ENCODE data around the gene SUSD3.

SUSD3 gene

DNA sequence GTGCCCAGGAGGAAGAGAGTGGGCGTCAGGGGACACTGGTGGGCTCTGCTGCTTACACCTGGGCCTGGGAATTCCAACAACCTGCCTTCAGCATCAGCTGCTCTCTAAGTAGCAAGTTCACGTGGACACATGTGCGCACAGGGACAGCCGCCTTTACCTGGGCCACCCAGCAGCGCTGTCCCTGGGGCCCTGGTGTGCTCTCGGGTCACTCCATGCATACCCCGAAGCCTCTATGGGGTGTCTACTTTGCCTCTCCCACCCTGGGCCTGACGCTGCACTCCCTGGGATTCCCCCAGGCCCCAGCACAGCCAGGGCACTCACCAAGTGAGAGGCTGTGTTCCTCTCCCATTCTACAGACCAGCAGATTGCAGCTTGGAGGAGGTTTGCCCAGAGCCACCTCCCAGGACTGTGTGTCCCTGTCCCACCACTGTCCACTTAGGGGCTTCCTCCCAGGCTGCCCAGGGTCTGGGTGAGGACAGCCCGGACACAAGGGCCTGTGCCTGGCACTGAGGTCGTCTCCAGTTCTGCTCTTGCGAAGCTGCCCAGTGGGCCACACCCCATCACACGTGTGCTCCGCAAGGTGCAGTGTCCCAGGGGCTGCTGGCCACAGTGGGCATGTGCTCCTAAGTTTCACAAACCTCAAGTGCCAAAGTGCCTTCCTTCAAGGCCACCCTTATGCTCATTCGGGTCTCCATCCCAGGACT lies 69.7 kb downstream of the SUSD3 start:
- H3K9me3 ChIP-seq (ENCODE audit: control insufficient read depth, low read length), result no peaks in the 10 kb centered on the region
- H3K4me3 ChIP-seq (ENCODE audit: extremely low read depth, insufficient read depth, low read length, poor library complexity, severe bottlenecking), result no peak overlapping the region
- peaks cover 50% of the 10 kb centered on the region for H3K4me1 ChIP-seq (ENCODE audit: control insufficient read depth, insufficient read depth, low read length, poor library complexity, severe bottlenecking)
- peaks cover 15% of the 10 kb centered on the region for H3K36me3 ChIP-seq (ENCODE audit: control insufficient read depth, insufficient read depth, low read length)
- H3K27ac ChIP-seq (ENCODE audit: low read depth, low read length, severe bottlenecking), result peak overlapping the region; percentile 73
- WGBS, 2 experiments (ENCODE audit: insufficient coverage in 2 of 2), result 94 to 98% methylated on average over 13 to 14 of the region's 14 CpGs

DNA sequence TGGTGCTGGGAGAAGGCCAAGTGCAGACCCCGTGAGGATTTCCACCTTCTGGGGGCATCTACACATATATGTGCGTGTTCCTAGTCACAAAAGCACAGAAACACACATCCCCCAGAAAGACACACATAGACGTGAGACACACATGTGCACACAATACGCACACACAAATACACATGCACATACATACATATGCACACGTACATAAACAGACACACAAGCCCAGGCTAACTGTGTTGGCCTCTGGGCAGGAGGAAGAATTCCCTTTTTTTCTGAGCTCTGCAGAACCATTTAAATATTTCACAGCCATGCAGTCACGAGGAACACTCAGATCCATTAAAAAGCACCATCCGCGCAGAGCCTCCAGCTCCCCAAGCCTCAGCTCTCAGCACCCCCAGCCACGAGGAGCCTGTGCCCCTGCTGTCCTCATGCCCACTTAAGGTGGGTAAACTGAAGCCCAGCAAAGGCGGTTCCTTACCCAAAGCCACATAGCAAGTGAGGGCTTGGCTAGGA lies 70.3 kb downstream of the SUSD3 start:
- no peaks in the 10 kb centered on the region for H3K9me3 ChIP-seq (ENCODE audit: control insufficient read depth, low read length)
- H3K4me1 ChIP-seq (ENCODE audit: control insufficient read depth, insufficient read depth, low read length, poor library complexity, severe bottlenecking), result peaks cover 51% of the 10 kb centered on the region
- H3K4me3 ChIP-seq (ENCODE audit: extremely low read depth, insufficient read depth, low read length, poor library complexity, severe bottlenecking), result no peak overlapping the region
- no peak overlapping the region for H3K27ac ChIP-seq (ENCODE audit: low read depth, low read length, severe bottlenecking)
- 95 to 97% methylated on average over 3 to 7 of the region's 10 CpGs for WGBS, 2 experiments (ENCODE audit: insufficient coverage in 2 of 2)
- H3K36me3 ChIP-seq (ENCODE audit: control insufficient read depth, insufficient read depth, low read length), result peaks cover 15% of the 10 kb centered on the region

DNA sequence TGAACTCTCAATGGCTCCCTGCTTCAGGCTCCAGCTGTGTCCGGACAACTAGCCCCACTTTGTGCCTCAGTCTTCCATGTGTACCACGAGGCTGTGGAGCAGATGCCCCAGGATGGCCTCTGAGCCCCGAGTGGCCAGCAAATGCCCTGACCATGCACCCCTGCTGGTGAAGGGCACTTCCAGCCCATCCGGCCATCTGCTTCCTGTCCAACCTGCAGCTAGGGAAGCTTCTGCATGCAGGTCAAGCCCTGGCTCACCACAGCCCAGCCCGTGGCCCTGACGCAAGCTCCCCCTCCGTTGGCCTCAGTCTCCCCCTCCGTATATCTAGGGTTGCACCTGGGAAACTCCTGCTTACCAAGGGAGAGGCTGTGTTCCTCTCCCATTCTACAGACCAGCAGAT lies 70.8 kb downstream of the SUSD3 start:
- Histone ChIP-seq H3K4me1 (ENCODE audit: control insufficient read depth, insufficient read depth, low read length, poor library complexity, severe bottlenecking) (peaks cover 51% of the 10 kb centered on the region), H3K4me3 (ENCODE audit: extremely low read depth, insufficient read depth, low read length, poor library complexity, severe bottlenecking) (no peak overlapping the region), H3K9me3 (ENCODE audit: control insufficient read depth, low read length) (no peaks in the 10 kb centered on the region), H3K36me3 (ENCODE audit: control insufficient read depth, insufficient read depth, low read length) (peaks cover 13% of the 10 kb centered on the region), H3K27ac (ENCODE audit: low read depth, low read length, severe bottlenecking) (no peak overlapping the region)
- 91 to 94% methylated on average over 8 of the region's 8 CpGs for WGBS, 2 experiments (ENCODE audit: insufficient coverage in 2 of 2)

DNA sequence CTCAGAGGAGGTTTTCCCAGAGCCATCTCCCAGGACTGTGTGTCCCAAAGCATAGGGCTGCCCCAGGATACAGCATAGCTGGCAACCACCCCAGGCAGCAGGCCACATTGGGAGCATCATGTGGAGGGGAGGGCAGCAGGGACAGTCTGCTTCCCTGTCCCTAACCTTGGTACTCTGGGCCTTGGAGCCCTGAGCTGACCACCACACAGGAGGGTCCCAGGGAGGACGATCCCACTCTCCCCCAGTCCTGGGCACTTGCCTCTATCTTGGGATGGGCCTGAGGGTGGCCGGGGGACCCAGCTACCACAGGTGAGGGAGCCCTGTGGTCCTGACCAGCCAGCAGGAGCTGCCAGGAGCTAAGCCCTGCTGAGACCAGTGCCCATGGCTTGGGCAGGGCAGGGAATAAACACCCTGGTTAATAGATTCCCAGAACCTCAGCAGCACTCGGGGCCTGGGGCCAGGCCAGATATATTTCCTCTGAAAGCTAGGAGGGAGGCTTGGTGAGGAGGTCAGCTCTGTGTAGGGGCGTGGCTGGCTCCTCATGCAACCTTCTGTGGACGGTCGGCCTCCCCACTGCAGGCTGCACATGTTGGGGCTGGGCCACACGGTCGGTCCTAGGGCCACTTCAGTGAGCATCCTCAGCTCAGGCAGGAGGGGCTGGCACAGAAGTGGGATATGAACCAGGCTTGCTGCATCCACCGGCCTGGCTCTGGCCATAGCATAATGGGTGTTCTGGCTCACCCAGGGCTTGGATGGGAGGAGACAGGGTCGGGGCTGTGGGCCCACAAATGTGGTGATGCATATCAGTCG lies 71.4 kb downstream of the SUSD3 start:
- peaks cover 56% of the 10 kb centered on the region for H3K4me1 ChIP-seq (ENCODE audit: control insufficient read depth, insufficient read depth, low read length, poor library complexity, severe bottlenecking)
- no peak overlapping the region for H3K27ac ChIP-seq (ENCODE audit: low read depth, low read length, severe bottlenecking)
- H3K9me3 ChIP-seq (ENCODE audit: control insufficient read depth, low read length), result no peaks in the 10 kb centered on the region
- WGBS, 2 experiments (ENCODE audit: insufficient coverage in 2 of 2), result 91 to 96% methylated on average over 10 to 11 of the region's 11 CpGs
- no peak overlapping the region for H3K4me3 ChIP-seq (ENCODE audit: extremely low read depth, insufficient read depth, low read length, poor library complexity, severe bottlenecking)
- H3K36me3 ChIP-seq (ENCODE audit: control insufficient read depth, insufficient read depth, low read length), result peaks cover 7% of the 10 kb centered on the region

DNA sequence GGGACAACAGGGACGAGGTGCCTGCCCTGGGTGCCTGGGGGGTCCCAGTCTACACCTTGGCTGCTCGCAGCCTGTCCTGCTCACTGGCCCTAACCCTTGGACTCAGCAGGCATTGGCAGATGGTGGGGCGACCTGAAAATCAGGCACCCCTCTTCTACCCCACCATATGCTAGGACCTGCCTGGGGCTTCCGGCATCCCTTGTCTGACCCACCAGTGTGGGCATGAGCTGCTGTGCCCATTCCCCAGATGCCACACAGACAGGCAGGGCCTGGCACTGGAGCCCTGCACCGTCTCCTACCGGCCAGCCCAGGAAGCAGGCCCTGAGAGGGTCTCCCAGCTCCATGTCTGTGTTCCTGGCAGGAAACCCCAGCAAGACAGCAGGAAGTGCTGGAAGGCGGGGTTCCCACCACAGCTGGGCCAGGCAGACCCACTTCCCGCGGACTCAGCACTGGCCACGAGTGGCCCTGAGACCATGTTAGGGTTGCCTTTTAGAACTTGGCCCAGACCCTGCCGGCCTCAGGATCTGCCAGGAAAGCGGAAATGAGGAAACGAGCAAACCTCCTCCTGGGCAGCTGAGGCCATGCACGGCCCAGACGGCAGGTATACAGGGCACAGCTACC lies 72.5 kb downstream of the SUSD3 start:
- Histone ChIP-seq H3K4me1 (ENCODE audit: control insufficient read depth, insufficient read depth, low read length, poor library complexity, severe bottlenecking) (peaks cover 50% of the 10 kb centered on the region), H3K36me3 (ENCODE audit: control insufficient read depth, insufficient read depth, low read length) (no peaks in the 10 kb centered on the region), H3K9me3 (ENCODE audit: control insufficient read depth, low read length) (no peaks in the 10 kb centered on the region), H3K27ac (ENCODE audit: low read depth, low read length, severe bottlenecking) (no peak overlapping the region), H3K4me3 (ENCODE audit: extremely low read depth, insufficient read depth, low read length, poor library complexity, severe bottlenecking) (no peak overlapping the region)
- WGBS, 2 experiments (ENCODE audit: insufficient coverage in 2 of 2), result 93 to 96% methylated on average over 13 to 15 of the region's 15 CpGs

DNA sequence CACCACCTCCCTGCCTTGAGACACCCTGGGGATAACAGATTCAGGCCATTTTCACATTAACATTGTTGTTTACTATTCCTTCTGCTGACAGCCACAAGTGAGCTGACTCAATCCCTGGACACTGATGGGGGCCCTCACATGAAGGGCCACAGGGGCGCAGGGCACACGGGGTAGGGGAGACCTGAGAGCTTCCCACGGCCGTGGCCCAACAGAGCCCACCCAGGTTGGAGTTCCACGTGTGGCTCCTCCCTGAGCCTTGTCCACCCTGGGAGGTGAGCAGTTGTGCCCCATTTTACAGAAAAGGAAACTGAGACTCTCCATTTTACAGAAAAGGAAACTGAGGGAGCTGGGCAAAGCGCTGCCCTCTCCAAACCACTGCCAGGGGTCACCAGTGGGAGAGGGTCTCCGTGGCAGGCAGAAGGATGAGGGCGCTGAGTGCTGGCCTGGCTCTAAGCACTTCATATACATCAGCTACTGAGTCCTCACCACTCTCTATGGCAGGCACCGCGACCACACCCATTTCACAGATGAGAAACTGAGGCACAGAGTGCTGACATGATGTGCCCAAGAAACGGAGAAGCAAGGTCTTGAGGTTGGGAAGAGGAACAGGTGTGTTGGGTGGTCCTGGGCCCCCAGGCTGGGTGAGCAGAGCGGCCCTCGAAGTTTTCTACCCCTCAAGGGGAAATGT lies 73.2 kb downstream of the SUSD3 start:
- peaks cover 43% of the 10 kb centered on the region for H3K4me1 ChIP-seq (ENCODE audit: control insufficient read depth, insufficient read depth, low read length, poor library complexity, severe bottlenecking)
- no peak overlapping the region for H3K27ac ChIP-seq (ENCODE audit: low read depth, low read length, severe bottlenecking)
- 97 to 98% methylated on average over 9 to 10 of the region's 13 CpGs for WGBS, 2 experiments (ENCODE audit: insufficient coverage in 2 of 2)
- no peaks in the 10 kb centered on the region for H3K9me3 ChIP-seq (ENCODE audit: control insufficient read depth, low read length)
- H3K36me3 ChIP-seq (ENCODE audit: control insufficient read depth, insufficient read depth, low read length), result no peaks in the 10 kb centered on the region
- H3K4me3 ChIP-seq (ENCODE audit: extremely low read depth, insufficient read depth, low read length, poor library complexity, severe bottlenecking), result no peak overlapping the region

DNA sequence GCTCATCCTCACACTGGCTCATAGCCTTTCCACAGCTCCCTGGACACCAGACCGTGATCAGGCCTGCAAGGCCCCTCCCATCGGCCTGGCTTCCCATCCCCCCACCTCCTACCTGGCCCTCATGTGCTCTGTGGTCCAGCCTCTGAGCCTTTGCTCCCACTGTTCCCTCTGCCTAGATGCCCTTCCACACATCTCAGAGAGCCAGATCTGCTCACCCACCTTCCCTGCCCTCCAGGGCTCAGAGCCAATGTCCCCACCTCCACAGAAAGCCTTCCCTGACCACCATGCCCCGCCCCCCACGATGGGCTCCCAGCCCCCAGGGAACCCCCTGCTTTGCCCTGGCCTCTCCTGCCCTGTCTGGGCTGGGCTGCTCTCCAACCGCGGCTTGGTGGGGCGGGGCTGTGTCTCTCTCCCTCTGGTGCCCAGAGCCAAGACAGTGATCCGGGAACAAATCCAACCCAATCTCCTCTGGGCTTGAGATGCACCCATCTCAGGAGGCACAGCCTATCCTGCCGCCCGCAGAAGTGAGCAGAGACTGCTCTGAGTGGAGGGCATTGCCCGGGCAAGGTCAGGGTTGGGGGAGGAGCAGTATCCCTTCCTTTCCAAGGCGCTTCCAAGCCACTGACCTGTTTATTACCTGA lies 73.9 kb downstream of the SUSD3 start:
- no peak overlapping the region for H3K27ac ChIP-seq (ENCODE audit: low read depth, low read length, severe bottlenecking)
- peaks cover 36% of the 10 kb centered on the region for H3K4me1 ChIP-seq (ENCODE audit: control insufficient read depth, insufficient read depth, low read length, poor library complexity, severe bottlenecking)
- H3K36me3 ChIP-seq (ENCODE audit: control insufficient read depth, insufficient read depth, low read length), result no peaks in the 10 kb centered on the region
- no peaks in the 10 kb centered on the region for H3K9me3 ChIP-seq (ENCODE audit: control insufficient read depth, low read length)
- 60 to 70% methylated on average over 4 to 7 of the region's 12 CpGs for WGBS, 2 experiments (ENCODE audit: insufficient coverage in 2 of 2)
- H3K4me3 ChIP-seq (ENCODE audit: extremely low read depth, insufficient read depth, low read length, poor library complexity, severe bottlenecking), result peak overlapping the region; percentile 77

DNA sequence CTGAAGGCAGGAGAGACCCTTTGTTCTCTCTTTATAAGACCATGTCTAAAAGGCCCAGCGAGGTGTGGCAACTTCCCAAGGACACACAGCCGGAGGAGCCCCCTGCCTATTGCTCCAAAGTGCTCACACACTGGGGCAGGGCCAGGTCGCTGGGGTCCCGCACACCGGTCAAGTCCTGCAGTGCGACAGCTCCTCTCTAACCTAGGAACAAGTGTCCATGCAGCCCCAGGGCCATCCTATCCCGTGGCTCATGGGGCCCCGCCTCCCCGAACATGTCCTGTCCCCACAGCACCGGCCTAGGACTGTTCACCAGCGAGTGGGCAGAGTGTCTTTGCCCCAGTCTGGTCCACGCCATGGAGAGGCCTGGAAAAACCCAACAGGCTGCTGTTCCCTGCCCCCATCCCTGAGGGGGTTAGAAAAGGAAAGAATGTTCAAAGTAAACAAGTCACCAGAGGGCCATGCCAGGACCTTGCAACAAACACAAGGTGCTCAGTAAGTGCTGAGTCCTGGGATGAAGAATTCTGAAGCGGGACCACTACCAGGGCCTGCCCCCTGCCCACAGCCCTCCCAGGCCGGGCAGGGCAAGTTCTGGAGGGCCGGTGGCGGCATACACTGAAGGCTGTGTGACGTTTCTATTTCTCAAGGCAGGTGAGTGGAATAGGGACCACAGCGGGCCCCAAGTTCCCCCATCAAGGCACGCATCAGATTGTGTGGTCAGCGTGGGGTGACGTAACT lies 74.6 kb downstream of the SUSD3 start:
- peak overlapping the region; percentile 75 for H3K27ac ChIP-seq (ENCODE audit: low read depth, low read length, severe bottlenecking)
- peak overlapping the region; percentile 77 for H3K4me3 ChIP-seq (ENCODE audit: extremely low read depth, insufficient read depth, low read length, poor library complexity, severe bottlenecking)
- WGBS, 2 experiments (ENCODE audit: insufficient coverage in 2 of 2), result 41 to 43% methylated on average over 18 to 20 of the region's 21 CpGs
- peaks cover 31% of the 10 kb centered on the region for H3K4me1 ChIP-seq (ENCODE audit: control insufficient read depth, insufficient read depth, low read length, poor library complexity, severe bottlenecking)
- H3K36me3 ChIP-seq (ENCODE audit: control insufficient read depth, insufficient read depth, low read length), result no peaks in the 10 kb centered on the region
- H3K9me3 ChIP-seq (ENCODE audit: control insufficient read depth, low read length), result no peaks in the 10 kb centered on the region

DNA sequence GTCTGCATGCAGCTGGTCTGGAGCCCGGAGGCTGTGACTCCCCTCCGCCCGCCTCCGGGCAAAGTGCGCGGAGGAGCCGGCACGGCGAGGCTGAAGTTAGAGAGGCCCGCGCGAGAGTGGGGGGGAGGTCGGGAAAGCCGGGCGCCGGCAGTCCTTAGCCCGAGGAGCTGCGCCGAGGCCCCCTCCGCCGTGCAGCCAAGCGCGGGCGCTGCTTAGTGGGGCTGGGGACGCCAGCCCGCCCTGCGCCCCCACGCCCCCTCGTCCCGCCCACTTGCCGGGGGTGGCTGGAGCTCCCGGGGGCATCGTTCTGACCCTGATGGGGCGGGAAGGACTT lies 75.1 kb downstream of the SUSD3 start:
- Histone ChIP-seq H3K9me3 (ENCODE audit: control insufficient read depth, low read length) (no peaks in the 10 kb centered on the region), H3K36me3 (ENCODE audit: control insufficient read depth, insufficient read depth, low read length) (no peaks in the 10 kb centered on the region), H3K27ac (ENCODE audit: low read depth, low read length, severe bottlenecking) (peak overlapping the region; percentile 75), H3K4me3 (ENCODE audit: extremely low read depth, insufficient read depth, low read length, poor library complexity, severe bottlenecking) (peak overlapping the region; percentile 77), H3K4me1 (ENCODE audit: control insufficient read depth, insufficient read depth, low read length, poor library complexity, severe bottlenecking) (peaks cover 31% of the 10 kb centered on the region)
- 1% methylated on average over 19 to 34 of the region's 34 CpGs for WGBS, 2 experiments (ENCODE audit: insufficient coverage in 2 of 2)

Data from mesodermal cell (in vitro differentiated cells).